Endothelial cell (in vitro differentiated cells): Measurements from ENCODE around the gene NDUFAF8. TPM values are rescaled to one million over a fixed set of nuclear protein-coding genes. Genes with fewer than 3 reads are reported as not detected.

Experiments
- DNase-seq: peaks from one replicate; pipeline ENCODE4 v3.0.0; 2021; ENCODE audit warnings: low spot score
- H3K27ac Mint-ChIP-seq: one replicate; pipeline ENCODE4 v1.8.0; 2021; ENCODE audit warnings: mixed read lengths, inconsistent platforms; ENCODE audit not compliant: unreplicated experiment
- H3K27me3 Mint-ChIP-seq: one replicate; pipeline ENCODE4 v1.8.0; 2021; ENCODE audit warnings: mild to moderate bottlenecking, moderate library complexity, mixed read lengths, inconsistent platforms; ENCODE audit not compliant: unreplicated experiment
- H3K36me3 Mint-ChIP-seq: one replicate; pipeline ENCODE4 v1.8.0; 2021; ENCODE audit warnings: mild to moderate bottlenecking, low read depth, mixed read lengths, inconsistent platforms; ENCODE audit not compliant: unreplicated experiment
- H3K4me1 Mint-ChIP-seq: one replicate; pipeline ENCODE4 v1.8.0; 2021; ENCODE audit warnings: mild to moderate bottlenecking, mixed read lengths, inconsistent platforms; ENCODE audit not compliant: unreplicated experiment
- H3K4me3 Mint-ChIP-seq: one replicate; pipeline ENCODE4 v1.8.0; 2021; ENCODE audit warnings: mild to moderate bottlenecking, mixed read lengths, inconsistent platforms; ENCODE audit not compliant: unreplicated experiment
- H3K9me3 Mint-ChIP-seq: one replicate; pipeline ENCODE4 v1.8.0; 2021; ENCODE audit warnings: mixed read lengths, inconsistent platforms; ENCODE audit not compliant: unreplicated experiment
- total RNA-seq: library from RNA; stranded (reverse); fragmentation: NEBNext Ultra II Directional; extraction: Animal tissue kit (Norgen Biotek cat#: 25700); gene quantifications from one replicate; pipeline ENCODE4 v1.2.1, GENCODE V29; 2021; ENCODE audit not compliant: unreplicated experiment
- TF ChIP-seq, protein P1 (sequence below): fragments of 200-600 bp; sonication (generic); IDR thresholded peaks from one replicate; pipeline ENCODE4 v1.5.0; 2021; ENCODE audit warnings: antibody characterized with exemption; ENCODE audit not compliant: unreplicated experiment

The NDUFAF8 gene
- total RNA-seq, 1 donor from 2014 or later, result 31.2 TPM

DNA sequence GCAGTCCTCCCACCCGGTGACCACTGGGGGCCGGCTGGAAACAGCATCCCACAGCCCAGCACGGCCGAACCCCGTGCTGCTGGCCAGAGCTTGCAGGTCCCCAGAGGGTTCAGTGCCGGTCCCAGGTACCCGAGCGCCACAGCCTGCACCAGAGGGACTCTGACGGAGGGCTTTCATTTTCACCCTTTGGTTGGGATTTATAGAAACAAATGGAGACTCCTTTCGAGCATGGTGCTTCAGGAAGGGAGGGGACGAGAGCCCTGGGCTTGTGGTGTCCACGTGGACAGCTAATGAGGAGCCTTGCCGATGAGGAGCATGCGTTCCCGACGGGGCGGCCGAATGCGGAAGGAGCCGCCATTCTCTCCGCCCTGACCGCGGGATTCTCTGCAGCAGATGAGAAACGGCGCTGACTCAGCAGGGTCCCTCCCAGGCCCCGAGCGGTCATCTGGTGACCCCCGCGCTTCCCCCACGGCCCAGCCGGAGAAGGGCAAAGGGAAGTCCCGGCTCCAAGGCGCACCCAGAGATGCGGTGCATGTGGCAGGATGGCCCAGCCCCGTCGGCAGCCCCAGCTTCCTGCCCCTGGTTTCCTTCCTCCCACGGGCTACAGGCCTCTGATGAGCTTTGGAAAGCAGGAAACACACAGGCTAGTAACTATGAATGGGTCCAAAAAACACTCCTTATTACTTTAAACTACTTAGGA, 46.2 kb downstream of the NDUFAF8 start:
- Mint-ChIP-seq H3K4me1 (peaks cover 41% of the 10 kb centered on the region), H3K4me3 (no peak overlapping the region), H3K9me3 (no peaks in the 10 kb centered on the region), H3K27ac (peak overlapping the region; percentile 96), H3K36me3 (peaks cover 1% of the 10 kb centered on the region), H3K27me3 (peaks cover 6% of the 10 kb centered on the region)
- peak; percentile 71 for DNase-seq
- TF ChIP-seq, protein P1, sequence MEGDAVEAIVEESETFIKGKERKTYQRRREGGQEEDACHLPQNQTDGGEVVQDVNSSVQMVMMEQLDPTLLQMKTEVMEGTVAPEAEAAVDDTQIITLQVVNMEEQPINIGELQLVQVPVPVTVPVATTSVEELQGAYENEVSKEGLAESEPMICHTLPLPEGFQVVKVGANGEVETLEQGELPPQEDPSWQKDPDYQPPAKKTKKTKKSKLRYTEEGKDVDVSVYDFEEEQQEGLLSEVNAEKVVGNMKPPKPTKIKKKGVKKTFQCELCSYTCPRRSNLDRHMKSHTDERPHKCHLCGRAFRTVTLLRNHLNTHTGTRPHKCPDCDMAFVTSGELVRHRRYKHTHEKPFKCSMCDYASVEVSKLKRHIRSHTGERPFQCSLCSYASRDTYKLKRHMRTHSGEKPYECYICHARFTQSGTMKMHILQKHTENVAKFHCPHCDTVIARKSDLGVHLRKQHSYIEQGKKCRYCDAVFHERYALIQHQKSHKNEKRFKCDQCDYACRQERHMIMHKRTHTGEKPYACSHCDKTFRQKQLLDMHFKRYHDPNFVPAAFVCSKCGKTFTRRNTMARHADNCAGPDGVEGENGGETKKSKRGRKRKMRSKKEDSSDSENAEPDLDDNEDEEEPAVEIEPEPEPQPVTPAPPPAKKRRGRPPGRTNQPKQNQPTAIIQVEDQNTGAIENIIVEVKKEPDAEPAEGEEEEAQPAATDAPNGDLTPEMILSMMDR, result no peak

DNA sequence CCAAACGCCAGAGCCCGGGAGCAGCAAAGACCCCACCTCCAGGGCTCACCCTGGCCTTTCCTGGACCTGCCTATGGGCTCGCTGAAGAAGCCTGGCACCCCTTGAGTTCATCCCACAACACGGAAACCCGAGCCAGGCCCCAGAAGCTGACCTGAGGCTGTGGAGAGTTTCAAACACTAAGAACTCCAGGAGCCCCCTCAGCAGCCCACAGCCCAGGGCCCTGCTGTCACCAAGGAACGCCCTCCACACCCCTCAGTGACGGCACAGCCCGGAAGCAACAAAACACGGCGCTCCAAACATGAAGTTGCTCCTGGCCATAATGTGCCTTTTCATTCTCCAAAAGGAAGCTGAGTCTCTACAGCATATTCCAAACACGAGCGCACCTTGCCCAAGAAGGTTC, 46.8 kb downstream of the NDUFAF8 start:
- Mint-ChIP-seq H3K27me3 (peaks cover 6% of the 10 kb centered on the region), H3K4me1 (peaks cover 41% of the 10 kb centered on the region), H3K4me3 (peak overlapping the region; percentile 31), H3K27ac (peak overlapping the region; percentile 96), H3K36me3 (peaks cover 2% of the 10 kb centered on the region), H3K9me3 (no peaks in the 10 kb centered on the region)
- TF ChIP-seq, protein P1, result no peak
- no peak for DNase-seq

DNA sequence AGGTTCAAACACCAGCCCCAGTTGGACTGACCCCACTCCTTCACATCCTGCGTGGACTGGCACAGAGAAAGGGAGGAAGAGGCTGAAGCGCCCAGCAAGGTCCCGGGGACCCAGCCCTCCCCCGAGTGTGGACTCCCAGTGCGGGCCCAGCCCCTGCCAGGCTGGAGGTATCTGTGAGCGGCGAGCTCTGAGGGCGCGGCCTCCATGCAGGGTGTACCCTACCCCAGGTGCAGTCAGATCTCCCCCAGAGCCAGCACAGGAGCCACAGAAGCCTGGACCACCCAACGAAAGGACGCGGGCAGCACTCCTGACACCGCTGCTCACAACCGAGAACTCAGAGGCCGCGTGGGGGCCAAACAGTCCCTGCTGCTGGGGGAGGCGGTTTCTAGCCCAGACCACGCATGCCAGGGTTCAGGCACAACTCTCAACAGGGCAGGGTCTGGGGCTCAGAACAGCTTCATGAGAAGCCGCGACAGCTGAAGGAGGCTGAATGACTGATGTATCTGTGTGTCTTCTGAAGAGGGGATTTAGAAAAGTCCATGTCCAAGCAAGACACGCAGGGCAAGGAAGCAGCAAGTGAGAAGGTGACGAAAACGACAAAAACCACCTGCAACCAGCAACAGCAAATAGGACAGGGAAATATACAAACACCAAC, 47.5 kb downstream of the NDUFAF8 start:
- H3K27me3 Mint-ChIP-seq, result peaks cover 6% of the 10 kb centered on the region
- H3K4me3 Mint-ChIP-seq, result peak overlapping the region; percentile 31
- H3K9me3 Mint-ChIP-seq, result no peaks in the 10 kb centered on the region
- peaks cover 3% of the 10 kb centered on the region for H3K36me3 Mint-ChIP-seq
- peak overlapping the region; percentile 96 for H3K27ac Mint-ChIP-seq
- no peak for DNase-seq
- TF ChIP-seq, protein P1, result no peak
- peaks cover 41% of the 10 kb centered on the region for H3K4me1 Mint-ChIP-seq

DNA sequence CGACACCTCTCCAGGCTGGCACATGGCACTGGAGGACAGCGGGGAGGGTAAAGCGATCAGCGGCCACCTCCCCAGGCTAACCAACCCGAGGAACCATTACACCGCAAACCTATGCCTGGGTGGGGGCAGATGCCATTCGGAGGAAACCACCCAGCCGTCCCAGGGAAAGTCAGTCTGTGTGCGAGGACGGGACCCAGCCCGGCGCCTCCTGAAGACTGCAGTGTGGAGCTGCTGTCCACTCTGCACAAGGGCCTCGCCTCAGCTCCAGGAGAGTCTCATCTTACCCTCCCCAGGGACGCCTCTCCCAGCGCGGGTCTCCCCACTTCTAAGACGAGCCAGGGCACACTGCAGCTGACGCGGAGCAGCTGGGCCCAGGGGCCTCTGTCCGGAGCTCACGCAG, 48.0 kb downstream of the NDUFAF8 start:
- Mint-ChIP-seq H3K27ac (peak overlapping the region; percentile 96), H3K27me3 (peaks cover 6% of the 10 kb centered on the region), H3K9me3 (no peaks in the 10 kb centered on the region), H3K4me1 (peaks cover 41% of the 10 kb centered on the region), H3K4me3 (no peak overlapping the region), H3K36me3 (peaks cover 3% of the 10 kb centered on the region)
- TF ChIP-seq, protein P1, result no peak
- DNase-seq, result no peak

DNA sequence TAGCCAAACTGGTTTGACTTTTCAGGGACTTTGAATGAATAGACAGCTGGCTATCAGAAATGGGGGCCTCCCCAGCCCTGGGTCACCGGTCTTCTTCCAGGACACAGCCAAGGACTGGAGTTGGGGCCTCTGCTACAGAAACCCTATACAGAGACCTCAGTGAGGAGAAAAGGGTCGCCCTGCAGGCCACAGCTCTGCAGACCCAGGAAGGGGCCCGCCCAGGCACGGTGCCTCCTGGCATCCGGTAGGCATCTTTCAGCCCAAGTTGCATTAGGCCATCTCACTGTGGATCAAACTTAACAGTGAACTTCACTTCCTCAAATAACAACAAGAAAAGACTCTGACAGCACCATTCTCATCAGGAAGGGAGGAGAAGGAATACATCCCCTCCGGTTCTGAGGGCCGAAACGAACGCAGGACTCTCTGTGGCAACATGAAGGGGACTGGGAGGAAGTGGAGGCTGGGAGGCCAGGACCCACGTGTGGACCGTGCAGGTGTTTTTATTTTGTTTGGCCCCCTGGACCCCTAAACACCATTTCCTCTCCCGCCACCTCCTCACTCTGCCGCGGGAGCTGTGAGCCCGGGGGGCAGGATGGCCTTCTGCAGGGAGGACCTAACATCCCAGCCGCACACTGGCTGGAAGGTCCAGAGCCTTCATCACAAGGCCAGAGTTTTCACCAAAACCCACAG, 48.8 kb downstream of the NDUFAF8 start:
- Mint-ChIP-seq H3K27ac (peak overlapping the region; percentile 64), H3K4me1 (peaks cover 41% of the 10 kb centered on the region), H3K36me3 (peaks cover 3% of the 10 kb centered on the region), H3K27me3 (peaks cover 6% of the 10 kb centered on the region), H3K9me3 (no peaks in the 10 kb centered on the region), H3K4me3 (no peak overlapping the region)
- TF ChIP-seq, protein P1, result no peak
- no peak for DNase-seq
